Stomach (tissue), 4 donors: ENCODE data around the gene ZFPL1.

ENCODE experiments used
- CTCF ChIP-seq, 7 experiments: fragments of 450-650 bp in 4 of 7; fragments of 200-600 bp in 3 of 7; sonication (generic) in 3 of 7; IDR thresholded peaks; one replicate each; pipeline ENCODE4 v1.5.1; 2016 to 2019; ENCODE audit warnings: antibody characterized with exemption in 7 of 7, control low read depth in 2 of 7, mild to moderate bottlenecking in 1 of 7
- POLR2A ChIP-seq, 4 donors: fragments of 450-650 bp; IDR thresholded peaks; one replicate each; pipeline ENCODE4 v1.6.1; 2016; ENCODE audit warnings: antibody characterized with exemption in 4 of 4, control low read depth in 2 of 4, mild to moderate bottlenecking in 1 of 4, moderate library complexity in 1 of 4

- TF ChIP-seq CTCF (IDR thresholded peaks at IDR 0.05) (peak in 5 of 7 experiments; percentile 85 to 98 (median 95)), POLR2A (IDR thresholded peaks at IDR 0.05) (peak in 2 of 4 donors; percentile 30 to 31)
These were observed 33.4 kb downstream of the ZFPL1 start, which contains the start of gene ZNHIT2 for GRCh38 chr11:65117206-65118096.
